ENCODE results near the gene MACROD2. TPM values are rescaled to one million over a fixed set of nuclear protein-coding genes. Genes with fewer than 3 reads are reported as not detected.

The MACROD2 gene
- total RNA-seq, 1 experiment from 2014 or later: 1.6 TPM

DNA sequence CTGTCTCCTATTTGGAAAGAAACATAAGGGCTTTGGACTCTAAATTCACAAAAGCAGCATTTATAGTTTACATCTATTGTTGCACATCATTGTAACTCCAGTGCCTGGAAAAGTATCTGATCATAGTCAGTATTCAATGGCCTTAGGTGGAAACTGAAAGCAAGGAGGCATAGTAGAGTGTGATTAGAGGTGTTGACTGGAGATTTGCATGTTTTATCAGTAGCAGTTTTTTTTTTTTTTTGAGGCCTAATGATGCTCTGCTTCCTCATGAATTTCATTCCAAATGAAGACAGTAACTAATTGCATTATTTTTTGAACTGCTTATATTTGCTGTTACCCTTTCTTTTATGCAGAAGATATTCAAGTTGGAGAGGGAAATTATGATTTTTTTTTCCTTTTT lies 555.3 kb downstream of the MACROD2 start:
- H3K23ac ChIP-seq (ENCODE audit: insufficient read length, low read depth, low read length): no peak overlapping the region
- H3K4me1 ChIP-seq (ENCODE audit: insufficient read depth, low read length): no peaks in the 10 kb centered on the region
- Mint-ChIP-seq H3K36me3 (ENCODE audit: insufficient read depth in 1 of 3, low read depth in 3 of 3) (no peaks in the 10 kb centered on the region), H3K4me1 (no peaks in the 10 kb centered on the region), H3K27me3 (ENCODE audit: low read depth) (no peaks in the 10 kb centered on the region), H3K4me3 (no peak overlapping the region), H3K27ac (no peak overlapping the region), H3K9me3 (no peaks in the 10 kb centered on the region)
- no peak overlapping the region for H4K8ac ChIP-seq (replicated peaks; ENCODE audit: insufficient read length, low read depth, low read length)
- H3K79me2 ChIP-seq (ENCODE audit: insufficient read depth, low read length): no peaks in the 10 kb centered on the region
- no peak overlapping the region for H2BK120ac ChIP-seq (ENCODE audit: low read depth, low read length, poor library complexity, severe bottlenecking)
- H3K4me2 ChIP-seq (ENCODE audit: insufficient read depth, insufficient read length, low read length): no peak overlapping the region
- H2AK5ac ChIP-seq (ENCODE audit: insufficient read length, low read length): no peak overlapping the region
- no peak overlapping the region for H3K27ac ChIP-seq (ENCODE audit: insufficient read length, low read depth, low read length)
- no peak overlapping the region for H3K9ac ChIP-seq (ENCODE audit: extremely low read depth, insufficient read length, low read length)
- no peak overlapping the region for H3K56ac ChIP-seq (ENCODE audit: insufficient read length, low read depth, low read length)
- H4K91ac ChIP-seq (ENCODE audit: insufficient read length, low read depth, low read length): no peak overlapping the region
- no peak overlapping the region for H2BK5ac ChIP-seq (ENCODE audit: insufficient read length, low read length)
- H3K14ac ChIP-seq (ENCODE audit: insufficient read depth, low read length): no peak overlapping the region
- TF ChIP-seq, protein P1, sequence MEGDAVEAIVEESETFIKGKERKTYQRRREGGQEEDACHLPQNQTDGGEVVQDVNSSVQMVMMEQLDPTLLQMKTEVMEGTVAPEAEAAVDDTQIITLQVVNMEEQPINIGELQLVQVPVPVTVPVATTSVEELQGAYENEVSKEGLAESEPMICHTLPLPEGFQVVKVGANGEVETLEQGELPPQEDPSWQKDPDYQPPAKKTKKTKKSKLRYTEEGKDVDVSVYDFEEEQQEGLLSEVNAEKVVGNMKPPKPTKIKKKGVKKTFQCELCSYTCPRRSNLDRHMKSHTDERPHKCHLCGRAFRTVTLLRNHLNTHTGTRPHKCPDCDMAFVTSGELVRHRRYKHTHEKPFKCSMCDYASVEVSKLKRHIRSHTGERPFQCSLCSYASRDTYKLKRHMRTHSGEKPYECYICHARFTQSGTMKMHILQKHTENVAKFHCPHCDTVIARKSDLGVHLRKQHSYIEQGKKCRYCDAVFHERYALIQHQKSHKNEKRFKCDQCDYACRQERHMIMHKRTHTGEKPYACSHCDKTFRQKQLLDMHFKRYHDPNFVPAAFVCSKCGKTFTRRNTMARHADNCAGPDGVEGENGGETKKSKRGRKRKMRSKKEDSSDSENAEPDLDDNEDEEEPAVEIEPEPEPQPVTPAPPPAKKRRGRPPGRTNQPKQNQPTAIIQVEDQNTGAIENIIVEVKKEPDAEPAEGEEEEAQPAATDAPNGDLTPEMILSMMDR (conservative IDR thresholded peaks at IDR 0.05): no peak
- no peaks in the 10 kb centered on the region for H3K23me2 ChIP-seq (ENCODE audit: insufficient read length, low read depth, low read length, poor library complexity, severe bottlenecking)
- no peaks in the 10 kb centered on the region for H3K27me3 ChIP-seq (ENCODE audit: insufficient read depth, low read length)
- no peak overlapping the region for H2BK20ac ChIP-seq (ENCODE audit: low read depth, low read length, poor library complexity, severe bottlenecking)
- no peak overlapping the region for H3K18ac ChIP-seq (ENCODE audit: insufficient read length, low read depth, low read length)
- H2BK15ac ChIP-seq (ENCODE audit: low read depth, low read length): no peak overlapping the region
- H4K20me1 ChIP-seq (ENCODE audit: control insufficient read depth, insufficient read depth, insufficient read length): no peaks in the 10 kb centered on the region
- no peak overlapping the region for H3T11ph ChIP-seq (ENCODE audit: low read length)
- no peaks in the 10 kb centered on the region for H3K79me1 ChIP-seq (ENCODE audit: insufficient read depth, low read depth, low read length, poor library complexity, severe bottlenecking)
- no peak overlapping the region for H2AFZ ChIP-seq (ENCODE audit: low read length)
- H2BK12ac ChIP-seq (ENCODE audit: insufficient read length, low read depth, low read length): no peak overlapping the region
- H4K5ac ChIP-seq (ENCODE audit: insufficient read length, low read depth, low read length): no peak overlapping the region
- no peaks in the 10 kb centered on the region for H3K9me3 ChIP-seq (ENCODE audit: control insufficient read depth, low read depth, low read length)
- no peak for DNase-seq
- H3K4ac ChIP-seq (ENCODE audit: low read depth, low read length): no peak overlapping the region

Data from H9 (cell line).